Activated T-helper 9 cell treated with anti-CD3 and anti-CD28 coated beads, Interleukin-2, amount 50 U/mL, for 16 hours (primary cell): ENCODE results near the gene RMDN2.
"Not testable (repeated sequence)": the region's sequence is repeated elsewhere in the genome, so short reads cannot be mapped to it uniquely, and the experiment has no call there.

ENCODE experiments used
- DNase-seq: peaks from one replicate; pipeline ENCODE4 v3.0.0-alpha.2; 2020; ENCODE audit warnings: low read depth

RMDN2 gene

DNA sequence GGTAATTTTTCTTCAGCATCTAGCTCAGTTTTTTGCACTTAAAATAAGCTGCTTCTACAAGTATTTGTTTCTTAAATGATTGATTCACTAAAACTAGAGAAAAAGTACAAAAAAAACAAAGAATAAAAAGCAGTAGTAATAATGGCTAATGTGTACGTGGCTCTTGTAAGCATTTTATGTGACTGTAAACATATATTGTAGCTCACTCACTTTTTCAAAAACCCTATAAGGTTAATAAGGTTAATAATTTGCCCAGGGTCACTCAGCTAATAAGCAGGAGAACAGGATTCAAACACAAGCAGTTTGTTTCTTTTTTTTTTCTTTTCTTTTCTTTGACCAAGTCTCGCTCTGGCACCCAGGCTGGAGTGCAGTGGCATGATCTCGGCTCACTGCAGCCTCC is 67.5 kb downstream of the RMDN2 start:
- DNase-seq = no peak

DNA sequence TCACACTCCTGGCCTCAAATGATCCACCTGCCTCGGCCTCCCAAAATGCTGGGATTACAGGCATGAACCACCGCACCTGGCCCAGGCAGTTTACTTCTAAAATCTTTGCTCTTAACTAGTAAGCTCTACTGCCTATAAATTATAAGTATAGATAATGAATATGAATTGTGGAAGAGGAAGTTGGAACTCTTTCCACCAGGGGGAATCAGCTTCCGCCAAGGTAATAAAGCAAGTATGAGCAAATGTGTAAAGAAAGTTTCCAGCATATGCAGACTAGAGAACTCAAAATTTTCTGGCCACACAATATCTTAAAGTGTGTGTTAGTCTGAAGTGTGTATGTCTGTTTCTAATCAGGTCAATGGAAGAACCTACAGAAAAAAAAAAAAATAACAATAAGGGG is 68.1 kb downstream of the RMDN2 start:
- DNase-seq = no peak

- DNase-seq = no peak
Observed at GRCh38 chr2:37997629-37998028, 72.5 kb downstream of the RMDN2 start.

DNA sequence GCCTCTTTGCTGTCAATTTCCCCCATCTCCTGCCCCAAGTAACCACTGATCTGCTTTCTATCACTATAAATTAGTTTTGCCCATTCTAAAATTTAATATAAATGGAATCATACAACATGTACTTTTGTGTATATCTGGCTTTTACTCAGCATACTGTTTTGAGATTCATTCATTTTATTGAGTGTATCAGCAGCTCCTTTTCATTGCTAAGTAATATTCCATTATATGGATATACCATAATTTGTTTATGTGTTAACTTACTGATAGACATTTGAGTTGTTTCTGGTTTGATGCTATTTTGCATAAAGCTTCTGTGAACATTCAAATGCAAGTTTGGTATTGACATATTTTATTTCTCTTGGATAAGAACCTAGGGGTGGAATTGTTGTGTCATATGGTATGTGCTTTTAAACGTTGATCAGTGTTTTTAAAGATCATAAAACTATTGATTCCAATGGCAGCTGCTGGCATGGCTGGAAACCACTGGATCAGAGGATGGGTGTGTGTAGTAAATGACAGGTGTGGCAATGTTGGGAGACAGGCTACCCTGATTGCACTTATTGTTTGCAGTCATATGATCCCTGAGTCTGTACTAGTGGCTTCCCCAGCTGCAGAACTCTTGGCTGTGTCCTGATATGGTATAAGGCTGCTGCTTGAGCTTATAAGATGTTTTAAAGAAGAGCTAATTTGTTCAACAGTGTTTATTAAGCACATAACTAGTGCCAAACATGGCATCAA is 75.6 kb downstream of the RMDN2 start:
- DNase-seq = no peak

DNA sequence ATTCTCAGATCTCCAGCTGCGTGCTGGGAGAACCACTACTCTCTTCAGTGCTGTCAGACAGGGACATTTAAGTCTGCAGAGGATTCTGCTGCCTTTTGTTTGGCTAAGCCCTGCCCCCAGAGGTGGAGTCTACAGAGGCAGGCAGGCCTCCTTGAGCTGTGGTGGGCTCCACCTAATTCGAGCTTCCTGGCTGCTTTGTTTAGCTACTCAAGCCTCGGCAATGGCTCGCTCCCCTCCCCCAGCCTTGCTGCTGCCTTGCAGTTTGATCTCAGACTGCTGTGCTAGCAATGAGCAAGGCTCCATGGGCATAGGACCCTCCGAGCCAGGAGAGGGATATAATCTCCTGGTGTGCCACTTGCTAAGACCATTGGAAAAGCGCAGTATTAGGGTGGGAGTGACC is 85.1 kb downstream of the RMDN2 start:
- DNase-seq = not testable (repeated sequence)

GRCh38 chr2:38010995-38011394 is 85.9 kb downstream of the RMDN2 start:
- DNase-seq = no peak

DNA sequence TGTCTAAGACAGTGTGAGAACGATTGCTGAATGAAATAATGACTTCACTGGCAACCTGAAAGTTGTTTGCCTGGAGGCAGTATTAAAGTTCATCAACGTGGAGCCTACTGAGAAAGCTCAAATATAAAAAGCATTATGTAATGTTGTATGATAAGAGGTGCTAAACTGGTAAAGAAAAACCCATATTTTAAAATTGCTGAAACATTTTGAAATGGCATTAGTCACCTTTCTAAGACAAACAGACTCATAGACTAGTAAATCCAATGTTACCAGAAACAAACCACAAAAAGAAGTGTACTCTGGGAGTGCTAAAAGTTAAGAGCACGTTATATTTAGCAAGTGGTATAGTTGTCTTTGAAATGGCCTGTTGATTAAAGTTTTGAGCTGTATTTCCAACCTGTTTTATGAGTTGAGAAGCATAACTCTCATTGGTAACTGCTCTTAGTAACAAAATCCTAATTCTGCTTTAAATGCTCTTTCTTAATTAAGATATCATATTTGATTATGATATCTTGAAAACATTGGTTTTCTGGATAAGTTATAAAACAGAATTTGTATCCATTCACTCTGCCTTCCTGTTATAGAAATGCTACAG is 88.2 kb downstream of the RMDN2 start:
- no peak for DNase-seq

DNA sequence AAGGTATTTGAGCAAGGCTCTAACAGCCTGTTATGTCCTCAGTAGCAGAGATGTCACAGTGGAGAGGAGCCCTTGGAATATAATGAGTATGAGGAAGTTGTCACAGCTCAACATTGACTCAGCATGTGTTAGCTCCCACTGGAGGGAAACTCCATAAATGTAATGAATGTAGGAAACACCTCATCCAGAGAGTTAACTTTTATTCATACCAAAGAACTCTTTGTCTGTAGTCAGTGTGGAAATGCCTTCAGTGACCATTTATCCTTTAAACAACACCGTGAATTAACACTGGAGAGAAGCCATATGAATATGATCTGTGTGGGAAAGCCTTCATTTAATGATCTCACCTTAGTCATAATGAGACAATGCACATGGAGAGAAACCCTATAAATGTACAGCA is 91.1 kb downstream of the RMDN2 start:
- no peak for DNase-seq

- no peak for DNase-seq
Observed at GRCh38 chr2:38017836-38018235, 92.7 kb downstream of the RMDN2 start.

- DNase-seq = not testable (repeated sequence)
Observed at GRCh38 chr2:38020359-38021069, 95.4 kb downstream of the RMDN2 start.

DNA sequence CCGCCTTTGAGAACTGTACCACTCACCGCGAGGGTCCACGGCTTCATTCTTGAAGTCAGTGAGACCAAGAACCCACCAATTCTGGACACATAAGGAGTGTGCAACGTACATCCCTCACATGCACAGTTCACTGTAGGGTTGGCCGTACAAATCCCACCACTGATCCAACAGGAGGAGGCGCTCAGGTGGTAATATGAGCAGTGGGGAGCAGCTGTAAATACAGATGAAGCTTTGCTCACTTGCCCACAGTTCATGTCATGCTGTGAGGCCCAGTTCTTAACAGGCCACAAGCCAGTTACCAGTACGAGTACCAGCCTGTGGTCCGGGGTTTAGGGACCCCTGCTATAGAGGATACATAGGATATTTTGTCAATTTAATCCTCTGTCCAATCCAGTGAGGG is 96.5 kb downstream of the RMDN2 start:
- no peak for DNase-seq

- no peak for DNase-seq
Observed at GRCh38 chr2:38026846-38027245, 101.8 kb downstream of the RMDN2 start.

GRCh38 chr2:38028829-38029228 is 103.7 kb downstream of the RMDN2 start:
- DNase-seq = no peak

- no peak for DNase-seq
Observed at GRCh38 chr2:38029512-38029911, 104.4 kb downstream of the RMDN2 start.

GRCh38 chr2:38030635-38031355 is 105.7 kb downstream of the RMDN2 start:
- no peak for DNase-seq

GRCh38 chr2:38032946-38033345 is 107.9 kb downstream of the RMDN2 start:
- no peak for DNase-seq

- no peak for DNase-seq
Observed at GRCh38 chr2:38033646-38034045, 108.6 kb downstream of the RMDN2 start.

DNA sequence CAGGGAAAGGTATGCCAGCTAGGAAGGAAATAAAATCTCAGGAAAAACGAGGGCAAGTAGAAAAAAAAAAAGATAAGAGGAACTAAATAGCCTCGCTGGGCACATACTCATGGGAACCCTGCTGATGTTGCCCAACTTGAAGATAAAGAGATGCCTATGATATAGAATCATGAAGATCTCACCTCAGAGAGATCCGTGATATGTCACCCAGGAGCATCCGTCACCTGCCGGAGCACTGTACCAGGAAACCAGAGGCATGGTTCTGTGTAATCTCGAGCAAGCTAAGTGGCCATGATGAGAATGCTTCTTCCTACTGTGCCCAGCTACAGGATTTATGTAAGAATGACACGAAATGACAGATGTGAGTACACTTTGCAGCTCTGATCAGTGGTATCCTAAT is 110.9 kb downstream of the RMDN2 start:
- no peak for DNase-seq

DNA sequence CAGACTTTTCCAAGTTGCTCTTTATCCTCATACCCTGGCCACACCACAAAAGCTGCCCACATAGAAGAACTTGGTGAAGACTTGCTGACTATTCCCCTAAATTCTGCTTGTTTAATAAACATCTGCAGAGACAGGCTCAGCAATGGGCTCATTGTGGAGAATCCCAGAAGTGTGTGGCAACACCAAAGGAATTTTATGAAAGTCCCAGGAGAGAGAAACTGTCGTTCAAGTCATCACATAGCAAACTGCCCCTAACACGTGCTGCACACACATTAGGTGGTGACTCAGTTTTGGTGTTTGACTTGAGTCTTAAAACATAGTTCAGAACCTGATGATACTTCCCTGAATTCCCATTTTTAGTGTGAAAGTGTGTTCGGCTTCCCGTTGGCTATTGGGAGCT is 112.2 kb downstream of the RMDN2 start:
- no peak for DNase-seq

GRCh38 chr2:38037757-38038621 is 112.9 kb downstream of the RMDN2 start:
- DNase-seq = no peak

- DNase-seq = no peak
Observed at GRCh38 chr2:38038682-38039081, 113.6 kb downstream of the RMDN2 start.
